Activated CD4-positive, alpha-beta T cell treated with anti-CD3 and anti-CD28 coated beads, Interleukin-2, amount 50 U/mL, for 24 hours (primary cell): Measurements from ENCODE around the gene TEX13B.
"Not testable (repeated sequence)": the region's sequence is repeated elsewhere in the genome, so short reads cannot be mapped to it uniquely, and the experiment has no call there.

Experiments
- DNase-seq, 2 donors: peaks; one replicate each; pipeline ENCODE4 v3.0.0-alpha.2; 2020; ENCODE audit warnings: low read depth in 1 of 2, low spot score in 1 of 2

Gene TEX13B

DNA sequence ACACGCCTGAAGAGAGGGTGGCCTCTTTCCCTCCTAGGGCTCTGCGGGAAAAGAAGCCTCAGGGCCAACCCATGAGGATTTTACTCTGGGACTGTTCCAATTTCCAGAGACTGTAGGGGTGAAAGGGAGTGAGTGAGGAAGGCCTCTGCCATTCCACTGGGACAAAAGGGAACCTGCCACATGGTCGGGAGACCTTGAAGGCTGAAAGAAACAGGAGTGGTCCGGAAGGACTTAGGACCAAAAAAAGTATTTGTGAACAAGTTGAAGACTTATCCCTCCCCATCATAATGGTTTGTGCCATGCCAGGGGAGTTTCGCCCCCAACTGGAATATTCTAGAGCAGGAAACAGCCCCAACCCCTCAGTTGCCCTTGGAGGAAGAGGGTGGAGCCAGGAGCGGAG lies at the start of gene TEX13B:
TEX13B (minus strand) TSS at position 15 of the 400 bp plus-strand sequence. CDS start 243 bp downstream, outside the sequence.
- DNase-seq, result no peak

GRCh38 chrX:108029928-108030711 lies 48.0 kb upstream of the TEX13B start:
- DNase-seq, result no peak

DNA sequence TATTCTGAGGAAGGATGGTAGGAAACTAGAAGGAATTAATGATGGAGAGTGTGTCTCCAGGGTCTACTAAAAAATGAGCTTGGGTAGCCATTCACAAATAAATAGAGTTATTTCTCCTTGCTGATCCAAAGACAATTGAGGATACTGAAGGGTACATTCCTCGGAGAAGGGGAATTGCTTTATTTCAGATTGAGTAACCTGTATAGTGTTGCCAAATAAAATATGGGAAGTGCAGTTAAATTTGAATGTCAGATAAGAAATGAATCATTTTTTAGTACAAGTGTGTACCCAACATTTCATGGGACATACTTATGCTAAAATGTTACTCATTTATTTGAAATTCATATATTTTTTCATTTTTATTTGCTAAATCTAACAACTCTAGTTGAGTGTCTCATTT lies 46.7 kb upstream of the TEX13B start:
- DNase-seq, result no peak

DNA sequence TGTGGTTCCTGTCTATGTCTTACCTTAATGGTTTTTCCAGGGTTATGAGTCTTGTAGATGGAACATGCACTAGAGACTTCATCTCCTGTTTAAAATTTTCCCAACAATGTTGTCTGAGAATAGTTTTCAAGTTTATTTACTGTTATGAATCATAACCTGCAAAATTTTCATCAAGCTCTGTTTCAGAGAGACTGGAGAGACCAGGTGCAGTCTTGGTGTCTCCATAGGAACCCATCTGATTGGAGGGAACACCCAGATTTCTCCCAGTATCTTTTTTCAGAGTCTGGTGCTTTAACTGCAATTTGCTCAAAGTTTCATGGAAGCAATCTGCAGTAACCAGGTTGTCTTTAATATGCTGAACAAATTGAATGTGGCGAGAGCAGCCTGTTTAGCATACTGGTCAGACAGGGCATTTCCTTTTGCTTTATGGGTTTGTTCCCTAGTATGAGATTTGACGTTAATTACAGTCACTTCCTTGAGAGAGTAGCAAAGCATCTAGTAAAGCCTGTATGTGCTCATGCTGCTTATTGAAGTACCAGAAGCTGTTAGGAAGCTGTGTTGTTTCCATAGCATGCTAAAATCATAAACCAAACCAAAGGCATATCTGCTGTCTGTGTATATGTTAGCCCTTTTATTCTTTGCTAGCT lies 43.9 kb upstream of the TEX13B start:
- no peak for DNase-seq

DNA sequence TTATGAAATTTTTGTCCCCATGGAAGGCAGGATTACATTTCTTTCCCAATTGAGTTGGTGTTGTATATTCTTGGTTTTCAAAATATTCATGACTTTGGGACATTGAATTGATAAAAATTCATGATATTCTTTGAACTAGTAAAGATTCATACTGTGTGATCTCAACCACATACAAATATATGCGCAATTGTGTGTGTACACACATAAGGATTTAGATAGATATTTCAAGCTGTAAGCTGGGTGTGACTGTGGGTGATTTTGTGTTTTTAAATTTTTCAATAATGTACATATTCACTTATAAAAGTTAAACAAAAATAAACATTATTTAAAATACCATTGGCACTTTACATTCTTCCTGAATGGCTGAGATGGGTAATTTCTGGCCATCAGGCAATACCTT lies 43.2 kb upstream of the TEX13B start:
- DNase-seq, result no peak

DNA sequence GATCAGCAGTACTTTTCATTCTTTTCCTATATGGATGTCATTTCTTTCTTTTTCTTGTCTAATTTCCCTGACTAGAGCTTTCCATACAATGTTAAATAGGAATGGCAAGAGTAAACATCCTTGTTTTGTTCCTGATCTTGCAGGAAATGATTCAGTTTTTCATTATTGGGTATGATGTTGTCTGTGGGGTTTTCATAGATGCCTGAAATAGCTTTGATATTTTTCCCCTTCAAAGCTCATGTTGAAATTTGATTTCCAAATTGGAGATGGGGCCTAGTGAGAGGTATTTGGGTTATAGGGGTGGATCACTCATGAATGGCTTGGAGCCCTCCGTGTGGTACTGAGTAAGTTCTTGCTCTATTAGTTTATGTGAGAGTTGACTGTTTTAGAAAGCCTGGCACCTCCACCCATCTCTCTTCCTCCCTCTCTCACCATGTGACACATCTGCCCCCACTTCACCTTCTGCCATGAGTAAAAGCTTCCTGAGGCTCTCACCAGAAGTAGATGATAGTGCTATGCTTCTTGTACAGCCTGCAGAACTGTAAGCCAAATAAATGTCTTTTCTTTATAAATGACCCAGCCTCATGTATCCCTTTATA lies 40.4 kb upstream of the TEX13B start:
- DNase-seq, result no peak

- DNase-seq, result no peak
Observed at GRCh38 chrX:108020631-108021030, 38.5 kb upstream of the TEX13B start.

DNA sequence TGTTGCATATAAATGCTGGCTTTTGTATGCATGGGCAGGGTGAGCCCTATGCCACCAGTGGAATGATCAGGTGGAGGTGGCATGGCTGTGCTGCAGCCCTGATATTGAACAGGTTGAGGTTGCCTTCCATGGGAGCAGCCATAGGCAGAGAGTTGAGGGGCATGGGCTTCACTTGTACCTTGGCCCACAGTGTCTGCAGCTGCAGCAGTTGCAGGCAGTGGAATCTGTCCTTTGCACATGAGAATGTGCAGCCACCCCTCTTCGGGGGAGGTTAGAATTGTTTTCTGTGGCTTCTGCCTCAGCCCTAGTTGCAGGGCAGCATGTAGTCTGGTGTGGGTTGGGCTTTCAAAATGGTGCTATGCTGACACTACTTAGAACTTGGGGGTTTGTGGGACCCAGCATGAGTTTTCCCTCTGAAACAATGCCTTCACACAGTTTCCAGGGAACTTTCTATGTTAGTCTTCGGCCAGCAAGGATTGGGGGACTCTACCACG lies 37.3 kb upstream of the TEX13B start:
- DNase-seq, result no peak

DNA sequence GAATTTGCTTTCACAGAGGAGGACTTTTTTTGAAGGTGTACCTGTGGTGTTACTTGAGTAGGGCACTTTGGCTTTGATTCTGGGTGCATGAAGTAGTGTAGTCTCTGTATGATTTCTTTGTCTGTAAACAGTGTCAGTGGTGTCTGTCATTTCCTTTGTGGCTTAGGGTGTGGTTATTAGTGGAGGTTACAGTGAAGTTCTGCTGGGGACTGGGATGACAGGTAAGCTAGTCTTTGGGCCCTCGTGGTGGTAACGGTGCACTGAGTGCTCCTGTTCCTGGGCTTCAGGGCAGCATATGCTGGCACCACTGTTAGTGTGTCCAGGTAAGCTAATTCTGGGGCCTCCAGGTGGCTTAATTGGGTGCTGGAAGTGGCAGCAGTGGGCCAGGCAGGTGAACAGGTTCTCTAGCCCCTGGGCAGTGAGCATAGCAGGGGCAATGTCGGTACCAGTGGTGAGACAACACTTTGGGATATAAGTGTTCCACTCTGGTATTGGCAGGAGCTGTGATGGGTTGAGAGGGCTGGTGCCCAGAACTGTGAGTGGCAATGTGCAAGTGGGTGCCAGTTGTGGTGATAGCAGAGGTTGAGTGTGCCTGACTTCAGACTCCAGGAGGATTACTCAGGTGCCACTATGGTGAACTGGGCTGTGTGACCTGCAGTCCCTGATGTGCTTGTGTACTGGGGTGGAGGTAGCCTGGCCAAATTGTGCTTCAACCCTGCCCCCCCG lies 36.6 kb upstream of the TEX13B start:
- no peak for DNase-seq

GRCh38 chrX:108001218-108001814 lies 19.1 kb upstream of the TEX13B start:
- no peak for DNase-seq

GRCh38 chrX:108000751-108001150 lies 18.6 kb upstream of the TEX13B start:
- DNase-seq, result no peak

GRCh38 chrX:107996124-107996523 lies 14.0 kb upstream of the TEX13B start:
- DNase-seq, result no peak

DNA sequence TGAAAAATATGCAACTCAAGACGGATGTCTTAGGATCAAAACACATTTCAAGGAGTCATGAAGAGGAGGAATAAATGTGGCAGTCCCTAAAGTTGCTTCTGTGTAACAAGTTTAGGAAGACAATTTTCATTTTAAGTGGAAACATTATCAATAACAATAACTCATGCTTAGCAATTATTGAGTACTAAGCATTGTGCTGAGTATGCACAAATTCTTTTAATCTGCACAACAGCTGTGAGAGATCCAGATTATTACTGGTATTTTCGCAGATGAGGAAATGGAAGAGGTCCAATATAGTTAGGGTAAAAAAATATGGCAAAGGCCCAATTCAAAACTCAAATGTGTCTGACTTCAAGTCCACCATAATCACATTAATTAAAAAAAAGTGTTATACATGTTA lies 2.9 kb upstream of the TEX13B start:
- no peak for DNase-seq

DNA sequence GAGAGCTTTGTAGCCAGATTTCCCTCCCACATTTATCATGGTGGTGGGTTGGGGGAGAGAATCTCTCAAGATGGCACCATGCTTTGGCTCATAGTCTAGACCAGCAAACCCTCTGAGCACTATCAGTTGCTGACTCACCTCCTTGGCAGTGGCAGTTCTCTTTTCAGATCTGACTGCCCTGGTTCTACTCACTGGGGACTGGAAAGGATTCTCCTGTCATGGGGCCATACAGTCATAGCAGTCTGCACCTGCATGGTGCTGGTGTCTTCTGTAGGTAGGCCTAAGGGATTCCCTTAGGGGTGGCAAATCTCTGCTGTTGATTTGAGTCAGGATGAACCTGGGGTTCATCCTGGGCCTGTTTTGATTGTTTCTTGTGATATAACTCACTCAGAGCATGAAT lies 2.6 kb downstream of the TEX13B start:
- DNase-seq, result no peak

DNA sequence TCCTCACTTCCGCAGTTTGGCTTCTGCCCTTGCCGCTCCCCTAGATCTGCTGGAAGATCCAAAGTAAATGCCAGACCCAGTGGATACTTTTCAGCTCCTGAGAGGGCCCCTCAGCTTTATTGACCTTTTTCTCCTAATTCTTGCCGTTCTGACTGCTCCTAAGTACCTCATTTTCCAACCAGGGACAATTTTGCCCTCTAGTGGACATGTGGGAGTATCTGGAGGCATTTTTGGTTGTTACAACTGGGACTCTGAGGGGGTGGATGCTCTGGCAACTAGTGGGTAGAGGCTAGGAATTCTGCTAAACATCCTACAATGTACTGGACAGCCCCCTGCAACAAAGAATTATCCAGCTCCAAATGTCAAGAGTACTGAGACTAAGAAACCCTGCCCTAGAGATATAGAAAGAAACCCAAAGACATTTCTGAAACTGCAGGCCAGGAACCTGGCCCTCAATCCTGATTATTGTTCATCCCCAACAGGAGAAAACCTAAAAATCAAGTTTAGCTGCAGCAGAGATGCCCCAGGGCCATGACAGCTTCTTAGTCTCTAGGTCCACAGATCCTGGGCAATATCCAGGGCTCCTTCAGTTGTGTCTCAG lies 3.4 kb downstream of the TEX13B start:
- DNase-seq, result no peak

DNA sequence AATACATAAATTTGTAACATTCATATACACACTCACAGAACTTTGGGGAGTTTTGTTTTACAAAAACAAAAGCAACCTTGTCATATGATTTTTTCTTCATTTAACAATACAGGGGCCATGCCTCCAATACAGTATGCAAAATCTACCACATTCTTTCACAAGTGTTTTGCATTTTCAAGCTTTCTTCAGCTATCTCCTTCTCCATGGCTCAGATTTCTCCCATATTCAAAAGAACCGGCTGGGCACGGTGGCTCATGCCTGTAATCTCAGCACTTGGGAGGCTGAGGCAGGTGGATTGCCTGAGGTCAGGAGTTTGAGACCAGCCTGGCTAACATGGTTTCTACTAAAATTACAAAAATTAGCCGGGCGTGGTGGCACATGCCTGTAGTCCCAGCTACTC lies 4.1 kb downstream of the TEX13B start:
- DNase-seq, result no peak

- DNase-seq, result no peak
Observed at GRCh38 chrX:107971636-107972035, 10.5 kb downstream of the TEX13B start.

DNA sequence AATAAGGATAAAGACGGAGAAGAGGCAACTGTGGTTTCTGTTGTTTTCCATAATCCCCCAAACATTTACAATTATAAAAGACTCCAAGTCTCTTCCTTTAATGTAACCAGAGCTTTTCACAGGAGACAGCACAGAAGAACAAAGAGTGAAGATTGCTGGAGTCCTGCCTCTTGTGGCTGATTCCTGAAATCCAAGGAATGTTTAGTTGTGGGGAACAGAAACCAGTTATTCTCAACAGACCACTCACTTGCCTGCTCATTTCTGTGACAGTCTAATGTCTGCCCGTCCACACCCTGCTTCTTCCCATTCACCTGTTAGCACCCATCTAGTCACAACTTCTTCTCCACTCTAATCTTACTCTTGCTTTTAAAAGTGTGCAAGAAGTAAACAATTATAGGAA lies 12.1 kb downstream of the TEX13B start:
- DNase-seq, result no peak

GRCh38 chrX:107968623-107969022 lies 13.5 kb downstream of the TEX13B start:
- no peak for DNase-seq

DNA sequence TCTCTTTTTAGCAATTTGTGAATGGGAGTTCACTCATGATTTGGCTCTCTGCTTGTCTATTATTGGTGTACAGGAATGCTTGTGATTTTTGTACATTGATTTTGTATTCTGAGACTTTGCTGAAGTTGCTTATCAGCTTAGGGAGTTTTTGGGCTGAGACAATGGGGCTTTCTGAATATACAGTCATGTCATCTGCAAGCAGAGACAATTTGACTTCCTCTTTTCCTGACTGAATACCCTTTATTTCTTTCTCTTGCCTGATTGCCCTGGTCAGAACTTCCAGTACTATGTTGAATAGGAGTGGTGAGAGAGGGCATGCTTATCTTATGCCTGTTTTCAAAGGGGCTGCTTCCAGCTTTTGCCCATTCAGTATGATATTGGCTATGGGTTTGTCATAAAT lies 26.8 kb downstream of the TEX13B start:
- DNase-seq, result not testable (repeated sequence)

GRCh38 chrX:107940095-107940494 lies 42.1 kb downstream of the TEX13B start:
- no peak for DNase-seq
